WTC11 (cell line): ENCODE data around the gene ZSWIM3. TPM values are rescaled to one million over a fixed set of nuclear protein-coding genes. Genes with fewer than 3 reads are reported as not detected.

ENCODE experiments used
- ATAC-seq: fragments of 200-7000 bp; cut with Tn5 transposase; 2 replicates; pipeline ENCODE4 v1.10.0; 2021; ENCODE audit warnings: mild to moderate bottlenecking, moderate library complexity
- CTCF ChIA-PET: fragments of 300-600 bp; sonication (Branson Sonifier 250); formaldehyde crosslinking; loops from one replicate; lab custom pipeline; 2021; ENCODE audit warnings: antibody characterized with exemption; lab: Charles Lee
- POLR2A ChIA-PET: fragments of 350-600 bp; sonication (Branson Sonifier 250); formaldehyde crosslinking; loops from one replicate; lab custom pipeline; 2021; ENCODE audit warnings: antibody characterized with exemption; lab: Charles Lee
- DNase-seq: peaks from one replicate; pipeline ENCODE4 v3.0.0; 2021; ENCODE audit warnings: low spot score
- H3K27ac Mint-ChIP-seq: 2 replicates; pipeline ENCODE4 v1.8.0; 2021; ENCODE audit warnings: mixed read lengths
- H3K27me3 Mint-ChIP-seq: 2 replicates; pipeline ENCODE4 v1.8.0; 2021; ENCODE audit warnings: low read depth, mild to moderate bottlenecking, moderate library complexity, mixed read lengths
- H3K36me3 Mint-ChIP-seq: 2 replicates; pipeline ENCODE4 v1.8.0; 2021; ENCODE audit warnings: mixed read lengths
- H3K4me1 Mint-ChIP-seq: 2 replicates; pipeline ENCODE4 v1.8.0; 2022; ENCODE audit warnings: mixed read lengths
- H3K4me3 Mint-ChIP-seq: 2 replicates; pipeline ENCODE4 v1.8.0; 2021; ENCODE audit warnings: mild to moderate bottlenecking, moderate library complexity, mixed read lengths
- H3K9me3 Mint-ChIP-seq: 2 replicates; pipeline ENCODE4 v1.8.0; 2021; ENCODE audit warnings: mixed read lengths
- CREM ChIP-seq: sonication (generic); formaldehyde crosslinking; IDR thresholded peaks from 2 replicates; pipeline ENCODE4 v1.8.1; 2022; ENCODE audit warnings: mild to moderate bottlenecking, missing genetic modification reagents, moderate library complexity
- FOXJ3 ChIP-seq: sonication (generic); formaldehyde crosslinking; IDR thresholded peaks from 2 replicates; pipeline ENCODE4 v1.9.0; 2021; ENCODE audit warnings: missing genetic modification reagents, mild to moderate bottlenecking, borderline replicate concordance
- FOXK1 ChIP-seq: sonication (generic); formaldehyde crosslinking; IDR thresholded peaks from 2 replicates; pipeline ENCODE4 v1.8.0; 2022; ENCODE audit warnings: mild to moderate bottlenecking, moderate library complexity, missing genetic modification reagents
- MXD4 ChIP-seq: fragments of 250-450 bp; sonication (Bioruptor Pico); IDR thresholded peaks from 2 replicates; pipeline ENCODE4 v1.8.0; 2021; ENCODE audit warnings: mild to moderate bottlenecking, moderate library complexity, borderline replicate concordance
- NFYB ChIP-seq: sonication (generic); formaldehyde crosslinking; conservative IDR thresholded peaks from 2 replicates; pipeline ENCODE4 v1.8.0; 2022; ENCODE audit warnings: low read depth, missing genetic modification reagents
- OVOL2 ChIP-seq: fragments of 250-450 bp; sonication (Bioruptor Pico); IDR thresholded peaks from 2 replicates; pipeline ENCODE4 v1.9.0; 2021; ENCODE audit warnings: mild to moderate bottlenecking, borderline replicate concordance
- SMAD4 ChIP-seq: sonication (generic); formaldehyde crosslinking; IDR thresholded peaks from 2 replicates; pipeline ENCODE4 v1.8.0; 2022; ENCODE audit warnings: mild to moderate bottlenecking, missing genetic modification reagents
- TEAD4 ChIP-seq: sonication (generic); formaldehyde crosslinking; IDR thresholded peaks from 2 replicates; pipeline ENCODE4 v1.8.0; 2022; ENCODE audit warnings: mild to moderate bottlenecking, missing genetic modification reagents
- ZNF317 ChIP-seq: sonication (generic); formaldehyde crosslinking; IDR thresholded peaks from 2 replicates; pipeline ENCODE4 v1.8.1; 2023; ENCODE audit warnings: low read depth, mild to moderate bottlenecking, moderate library complexity, missing genetic modification reagents, borderline replicate concordance
- ZNF416 ChIP-seq: fragments of 250-450 bp; sonication (Bioruptor Pico); IDR thresholded peaks from 2 replicates; pipeline ENCODE4 v1.9.0; 2021; ENCODE audit warnings: mild to moderate bottlenecking, inconsistent platforms
- ZNF671 ChIP-seq: fragments of 250-450 bp; sonication (Bioruptor Pico); IDR thresholded peaks from 2 replicates; pipeline ENCODE4 v1.8.0; 2021; ENCODE audit warnings: mild to moderate bottlenecking
- total RNA-seq: library from RNA; stranded (reverse); gene quantifications from 3 replicates; pipeline ENCODE4 v1.2.3, GENCODE V29; 2021
- TF ChIP-seq, protein P1 (sequence below): fragments of 250-450 bp; sonication (Bioruptor Pico); IDR thresholded peaks from 2 replicates; pipeline ENCODE4 v1.8.0; 2021; ENCODE audit warnings: mild to moderate bottlenecking
- TF ChIP-seq, protein P2 (sequence below): sonication (generic); formaldehyde crosslinking; IDR thresholded peaks from 2 replicates; pipeline ENCODE4 v1.8.0; 2022; ENCODE audit warnings: mild to moderate bottlenecking, missing genetic modification reagents
- TF ChIP-seq, protein P3 (sequence below): sonication (generic); formaldehyde crosslinking; IDR thresholded peaks from 2 replicates; pipeline ENCODE4 v1.8.0; 2023; ENCODE audit warnings: mild to moderate bottlenecking, missing genetic modification reagents
- TF ChIP-seq, protein P4 (sequence below): sonication (generic); formaldehyde crosslinking; IDR thresholded peaks from 2 replicates; pipeline ENCODE4 v1.8.1; 2023; ENCODE audit warnings: mild to moderate bottlenecking, missing genetic modification reagents, moderate library complexity
- TF ChIP-seq, protein P5 (sequence below): fragments of 250-450 bp; sonication (Bioruptor Pico); conservative IDR thresholded peaks from 2 replicates; pipeline ENCODE4 v1.9.0; 2021; ENCODE audit warnings: mild to moderate bottlenecking
- TF ChIP-seq, protein P6 (sequence below): sonication (generic); formaldehyde crosslinking; IDR thresholded peaks from 2 replicates; pipeline ENCODE4 v1.8.1; 2023; ENCODE audit warnings: mild to moderate bottlenecking, missing genetic modification reagents, moderate library complexity
- TF ChIP-seq, protein P7 (sequence below): sonication (generic); formaldehyde crosslinking; IDR thresholded peaks from 2 replicates; pipeline ENCODE4 v1.8.1; 2022; ENCODE audit warnings: low read depth, mild to moderate bottlenecking, moderate library complexity, missing genetic modification reagents, borderline replicate concordance

The ZSWIM3 gene
- total RNA-seq, 1 experiment from 2014 or later, result 3.4 TPM

DNA sequence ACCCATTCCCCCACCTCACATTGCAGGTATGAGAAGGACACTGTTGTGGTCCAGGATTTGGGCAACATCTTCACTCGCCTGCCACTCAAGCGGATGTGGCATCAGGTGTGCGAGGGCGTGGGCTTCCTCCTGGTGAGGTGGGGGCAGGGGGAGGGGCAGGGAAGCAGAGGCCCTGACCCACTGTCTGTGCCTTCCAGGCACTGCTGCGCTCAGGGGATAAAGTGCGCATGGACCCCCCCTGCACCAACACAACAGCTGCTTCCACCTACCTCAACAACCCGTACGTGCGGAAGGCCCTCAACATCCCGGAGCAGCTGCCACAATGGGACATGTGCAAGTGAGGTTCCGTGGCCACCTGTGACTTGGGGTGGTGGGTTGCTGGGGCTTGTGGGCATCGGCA is 37.4 kb downstream of the ZSWIM3 start:
- DNase-seq (no peak), ATAC-seq (no peak)
- Mint-ChIP-seq H3K27ac (no peak overlapping the region), H3K36me3 (peaks cover 21% of the 10 kb centered on the region), H3K9me3 (no peaks in the 10 kb centered on the region), H3K4me3 (no peak overlapping the region), H3K4me1 (peaks cover 8% of the 10 kb centered on the region), H3K27me3 (no peaks in the 10 kb centered on the region; the same call in 1 of the 2 replicates)
- TF ChIP-seq, protein P1, sequence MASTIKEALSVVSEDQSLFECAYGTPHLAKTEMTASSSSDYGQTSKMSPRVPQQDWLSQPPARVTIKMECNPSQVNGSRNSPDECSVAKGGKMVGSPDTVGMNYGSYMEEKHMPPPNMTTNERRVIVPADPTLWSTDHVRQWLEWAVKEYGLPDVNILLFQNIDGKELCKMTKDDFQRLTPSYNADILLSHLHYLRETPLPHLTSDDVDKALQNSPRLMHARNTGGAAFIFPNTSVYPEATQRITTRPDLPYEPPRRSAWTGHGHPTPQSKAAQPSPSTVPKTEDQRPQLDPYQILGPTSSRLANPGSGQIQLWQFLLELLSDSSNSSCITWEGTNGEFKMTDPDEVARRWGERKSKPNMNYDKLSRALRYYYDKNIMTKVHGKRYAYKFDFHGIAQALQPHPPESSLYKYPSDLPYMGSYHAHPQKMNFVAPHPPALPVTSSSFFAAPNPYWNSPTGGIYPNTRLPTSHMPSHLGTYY (CRISPR knock-in tag), result no peak
- TF ChIP-seq CREM (CRISPR knock-in tag) (no peak), ZNF671 (CRISPR knock-in tag) (no peak), ZNF317 (CRISPR knock-in tag) (no peak), OVOL2 (no peak), FOXJ3 (CRISPR knock-in tag) (no peak), TEAD4 (CRISPR knock-in tag) (no peak), ZNF416 (CRISPR knock-in tag) (no peak), MXD4 (CRISPR knock-in tag) (no peak), NFYB (no peak), FOXK1 (CRISPR knock-in tag) (no peak), SMAD4 (CRISPR knock-in tag) (no peak)
- TF ChIP-seq, protein P2, sequence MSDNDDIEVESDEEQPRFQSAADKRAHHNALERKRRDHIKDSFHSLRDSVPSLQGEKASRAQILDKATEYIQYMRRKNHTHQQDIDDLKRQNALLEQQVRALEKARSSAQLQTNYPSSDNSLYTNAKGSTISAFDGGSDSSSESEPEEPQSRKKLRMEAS, result no peak
- TF ChIP-seq, protein P3, sequence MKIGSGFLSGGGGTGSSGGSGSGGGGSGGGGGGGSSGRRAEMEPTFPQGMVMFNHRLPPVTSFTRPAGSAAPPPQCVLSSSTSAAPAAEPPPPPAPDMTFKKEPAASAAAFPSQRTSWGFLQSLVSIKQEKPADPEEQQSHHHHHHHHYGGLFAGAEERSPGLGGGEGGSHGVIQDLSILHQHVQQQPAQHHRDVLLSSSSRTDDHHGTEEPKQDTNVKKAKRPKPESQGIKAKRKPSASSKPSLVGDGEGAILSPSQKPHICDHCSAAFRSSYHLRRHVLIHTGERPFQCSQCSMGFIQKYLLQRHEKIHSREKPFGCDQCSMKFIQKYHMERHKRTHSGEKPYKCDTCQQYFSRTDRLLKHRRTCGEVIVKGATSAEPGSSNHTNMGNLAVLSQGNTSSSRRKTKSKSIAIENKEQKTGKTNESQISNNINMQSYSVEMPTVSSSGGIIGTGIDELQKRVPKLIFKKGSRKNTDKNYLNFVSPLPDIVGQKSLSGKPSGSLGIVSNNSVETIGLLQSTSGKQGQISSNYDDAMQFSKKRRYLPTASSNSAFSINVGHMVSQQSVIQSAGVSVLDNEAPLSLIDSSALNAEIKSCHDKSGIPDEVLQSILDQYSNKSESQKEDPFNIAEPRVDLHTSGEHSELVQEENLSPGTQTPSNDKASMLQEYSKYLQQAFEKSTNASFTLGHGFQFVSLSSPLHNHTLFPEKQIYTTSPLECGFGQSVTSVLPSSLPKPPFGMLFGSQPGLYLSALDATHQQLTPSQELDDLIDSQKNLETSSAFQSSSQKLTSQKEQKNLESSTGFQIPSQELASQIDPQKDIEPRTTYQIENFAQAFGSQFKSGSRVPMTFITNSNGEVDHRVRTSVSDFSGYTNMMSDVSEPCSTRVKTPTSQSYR, result no peak
- TF ChIP-seq, protein P4, sequence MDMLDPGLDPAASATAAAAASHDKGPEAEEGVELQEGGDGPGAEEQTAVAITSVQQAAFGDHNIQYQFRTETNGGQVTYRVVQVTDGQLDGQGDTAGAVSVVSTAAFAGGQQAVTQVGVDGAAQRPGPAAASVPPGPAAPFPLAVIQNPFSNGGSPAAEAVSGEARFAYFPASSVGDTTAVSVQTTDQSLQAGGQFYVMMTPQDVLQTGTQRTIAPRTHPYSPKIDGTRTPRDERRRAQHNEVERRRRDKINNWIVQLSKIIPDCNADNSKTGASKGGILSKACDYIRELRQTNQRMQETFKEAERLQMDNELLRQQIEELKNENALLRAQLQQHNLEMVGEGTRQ, result no peak
- TF ChIP-seq, protein P5, sequence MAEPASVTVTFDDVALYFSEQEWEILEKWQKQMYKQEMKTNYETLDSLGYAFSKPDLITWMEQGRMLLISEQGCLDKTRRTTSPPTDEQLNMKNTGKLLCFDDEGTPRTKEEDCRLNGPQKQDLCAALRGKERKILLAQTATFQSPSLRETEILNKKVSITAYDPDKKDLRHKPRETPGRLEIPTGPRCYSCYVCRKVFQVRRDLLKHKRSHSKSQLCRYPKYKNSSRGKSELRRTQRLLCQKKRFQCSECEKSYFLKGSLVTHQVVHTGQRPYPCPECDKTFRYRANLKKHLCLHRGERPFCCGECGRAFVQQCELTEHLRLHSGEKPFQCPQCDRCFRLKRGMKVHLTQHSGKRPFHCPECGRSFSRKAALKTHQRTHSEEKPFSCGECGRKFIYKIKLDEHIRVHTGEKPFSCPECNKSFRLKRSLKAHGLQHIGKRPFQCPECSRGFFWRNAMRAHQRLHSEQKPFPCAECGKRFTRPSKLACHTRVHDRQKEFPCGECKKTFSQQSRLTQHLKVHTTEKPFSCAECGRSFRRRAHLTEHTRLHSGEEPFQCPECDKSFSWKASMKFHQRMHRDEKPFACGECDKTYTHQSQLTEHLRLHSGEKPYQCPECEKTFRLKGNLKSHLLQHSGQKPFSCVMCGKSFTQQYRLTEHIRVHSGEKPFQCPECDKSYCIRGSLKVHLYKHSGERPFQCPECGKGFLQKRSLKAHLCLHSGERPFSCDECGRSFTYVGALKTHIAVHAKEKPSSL (CRISPR knock-in tag), result no peak
- TF ChIP-seq, protein P6, sequence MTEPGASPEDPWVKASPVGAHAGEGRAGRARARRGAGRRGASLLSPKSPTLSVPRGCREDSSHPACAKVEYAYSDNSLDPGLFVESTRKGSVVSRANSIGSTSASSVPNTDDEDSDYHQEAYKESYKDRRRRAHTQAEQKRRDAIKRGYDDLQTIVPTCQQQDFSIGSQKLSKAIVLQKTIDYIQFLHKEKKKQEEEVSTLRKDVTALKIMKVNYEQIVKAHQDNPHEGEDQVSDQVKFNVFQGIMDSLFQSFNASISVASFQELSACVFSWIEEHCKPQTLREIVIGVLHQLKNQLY (CRISPR knock-in tag), result no peak
- TF ChIP-seq, protein P7, sequence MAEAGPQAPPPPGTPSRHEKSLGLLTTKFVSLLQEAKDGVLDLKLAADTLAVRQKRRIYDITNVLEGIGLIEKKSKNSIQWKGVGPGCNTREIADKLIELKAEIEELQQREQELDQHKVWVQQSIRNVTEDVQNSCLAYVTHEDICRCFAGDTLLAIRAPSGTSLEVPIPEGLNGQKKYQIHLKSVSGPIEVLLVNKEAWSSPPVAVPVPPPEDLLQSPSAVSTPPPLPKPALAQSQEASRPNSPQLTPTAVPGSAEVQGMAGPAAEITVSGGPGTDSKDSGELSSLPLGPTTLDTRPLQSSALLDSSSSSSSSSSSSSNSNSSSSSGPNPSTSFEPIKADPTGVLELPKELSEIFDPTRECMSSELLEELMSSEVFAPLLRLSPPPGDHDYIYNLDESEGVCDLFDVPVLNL (CRISPR knock-in tag), result no peak
- ChIA-PET CTCF (no interaction called here), POLR2A (interaction anchor here (0.6 kb wide), 1 partner anchor 33 kb away, joined by 3 read pairs; no protein-coding TSS in a partner anchor)
